ENCODE results near the gene WDR54.
"Not testable (repeated sequence)": the region's sequence is repeated elsewhere in the genome, so short reads cannot be mapped to it uniquely, and the experiment has no call there.

The WDR54 gene

DNA sequence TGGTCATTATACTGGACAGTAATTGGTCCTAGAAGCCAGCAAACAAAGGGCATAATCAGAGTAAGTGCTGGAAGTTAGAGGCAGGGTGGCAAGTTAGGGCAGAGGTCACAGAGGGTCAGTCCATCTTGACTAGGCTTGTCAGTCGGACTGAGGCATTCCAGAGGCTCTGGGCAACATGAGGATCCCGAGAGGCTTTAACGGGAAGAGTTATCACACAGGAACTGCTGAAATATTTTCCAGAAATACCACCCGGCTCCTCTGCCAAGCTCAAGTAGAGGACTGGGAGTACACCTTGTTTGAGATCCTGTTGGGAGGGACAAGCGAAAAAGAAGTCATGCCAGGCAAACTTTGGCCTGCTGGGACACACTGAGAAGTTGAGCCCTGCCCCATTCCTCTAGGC is 13.8 kb upstream of the WDR54 start:
- no peak for DNase-seq

GRCh38 chr2:74413001-74413698 is 8.4 kb upstream of the WDR54 start:
- DNase-seq = no peak

- no peak for DNase-seq
These were observed 7.1 kb upstream of the WDR54 start for GRCh38 chr2:74414441-74414840.

GRCh38 chr2:74414881-74415761 is 6.4 kb upstream of the WDR54 start:
- no peak for DNase-seq

- DNase-seq = no peak
These were observed 5.7 kb upstream of the WDR54 start for GRCh38 chr2:74415762-74416395.

- DNase-seq = no peak
These were observed 4.8 kb upstream of the WDR54 start for GRCh38 chr2:74416778-74417177.

- DNase-seq = no peak
These were observed 4.3 kb upstream of the WDR54 start for GRCh38 chr2:74417197-74417596.

GRCh38 chr2:74417763-74418162 is 3.8 kb upstream of the WDR54 start:
- no peak for DNase-seq

- DNase-seq = no peak
These were observed 3.2 kb upstream of the WDR54 start for GRCh38 chr2:74418312-74418711.

GRCh38 chr2:74419345-74419744 is 2.2 kb upstream of the WDR54 start:
- no peak for DNase-seq

DNA sequence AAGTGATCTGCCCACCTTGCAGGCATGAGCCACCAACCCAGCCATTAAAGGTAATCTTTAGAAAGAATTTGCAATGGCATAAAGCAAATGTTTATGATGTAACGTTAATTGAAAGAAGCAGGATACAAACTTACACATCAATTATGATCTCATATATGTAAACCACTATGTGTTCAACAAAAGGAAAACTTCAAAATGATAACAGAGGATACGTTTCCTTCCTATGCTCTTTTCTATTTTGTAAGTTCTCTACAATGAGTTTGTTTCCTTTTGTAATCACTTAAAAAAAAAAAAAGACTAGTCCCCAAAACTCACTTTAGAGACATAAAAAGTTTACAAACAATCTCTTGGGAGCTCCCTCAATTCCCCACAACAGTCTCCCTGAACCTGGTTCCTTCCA is 1.5 kb upstream of the WDR54 start:
- DNase-seq = no peak

- DNase-seq = not testable (repeated sequence)
These were observed 957 bp upstream of the WDR54 start for GRCh38 chr2:74420443-74421103.

DNA sequence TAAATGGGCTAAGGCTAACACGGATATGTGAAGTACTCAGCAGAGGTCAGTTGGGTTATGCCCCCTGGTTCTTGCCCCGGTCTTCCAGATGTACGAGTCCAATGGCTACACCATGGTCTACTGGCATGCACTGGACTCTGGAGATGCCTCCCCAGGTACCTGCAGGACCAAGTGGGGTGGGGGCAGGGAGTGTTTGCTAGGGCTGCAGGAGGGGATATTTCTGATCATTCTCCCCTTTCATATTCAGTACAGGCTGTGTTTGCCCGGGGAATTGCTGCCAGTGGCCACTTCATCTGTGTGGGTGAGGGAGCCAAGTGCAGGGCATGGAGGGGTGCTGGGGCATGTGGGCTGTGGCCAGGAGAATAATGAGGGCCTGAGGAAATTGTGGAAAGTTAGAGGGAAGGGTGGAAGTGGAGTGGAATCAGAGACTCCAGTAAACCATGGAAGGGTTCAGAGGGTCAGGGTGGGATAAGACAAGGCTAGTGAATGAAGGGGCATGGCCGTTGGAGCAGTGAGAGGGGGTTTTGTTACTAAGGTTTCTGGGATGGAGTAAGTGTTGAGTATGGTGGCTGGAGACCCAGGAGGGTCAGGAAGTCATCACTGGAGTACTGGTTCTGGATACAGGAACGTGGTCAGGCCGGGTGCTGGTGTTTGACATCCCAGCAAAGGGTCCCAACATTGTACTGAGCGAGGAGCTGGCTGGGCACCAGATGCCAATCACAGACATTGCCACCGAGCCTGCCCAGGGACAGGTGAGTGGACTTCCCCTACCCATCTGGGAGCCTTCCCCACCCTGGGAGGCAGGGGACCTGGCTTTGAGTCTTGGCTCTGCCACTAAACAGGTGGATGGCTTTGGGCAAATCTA is 1.9 kb downstream of the WDR54 start:
- DNase-seq = no peak

DNA sequence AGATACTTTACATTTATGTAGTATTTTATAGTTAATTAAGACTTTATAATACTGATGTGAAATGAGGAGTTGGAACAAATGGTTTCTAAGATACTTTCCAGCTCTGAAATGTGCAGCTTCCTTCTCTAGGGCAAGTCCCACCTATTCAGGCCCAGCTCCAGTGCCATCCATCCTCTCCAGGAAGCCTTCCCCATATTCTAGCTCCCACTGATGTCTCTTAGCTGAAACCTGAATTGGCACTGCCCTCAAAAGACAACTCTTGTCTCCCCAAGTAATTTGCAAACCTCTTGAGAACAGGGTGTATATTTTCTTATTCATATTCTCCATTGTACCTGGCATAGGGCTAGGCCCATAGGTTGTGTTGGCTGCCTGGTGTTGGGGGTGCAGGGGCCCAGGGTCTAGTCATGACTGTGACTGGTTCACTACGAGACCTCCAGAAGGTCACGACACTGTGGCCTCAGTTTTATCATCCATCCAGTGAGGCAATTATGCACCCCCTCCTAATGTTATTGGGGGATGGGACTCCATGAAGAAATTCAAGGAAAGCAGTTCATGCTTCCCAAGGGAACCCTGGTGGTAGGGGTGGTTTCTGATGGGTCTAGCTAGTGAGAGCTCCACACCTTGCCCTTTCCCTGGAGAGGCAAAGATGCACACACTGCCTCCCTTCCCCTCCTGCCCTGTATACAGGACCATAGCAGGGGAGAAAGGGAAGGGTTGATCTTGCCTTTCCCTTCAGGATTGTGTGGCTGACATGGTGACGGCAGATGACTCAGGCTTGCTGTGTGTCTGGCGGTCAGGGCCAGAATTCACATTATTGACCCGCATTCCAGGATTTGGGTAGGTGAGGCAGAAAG is 2.8 kb downstream of the WDR54 start:
- no peak for DNase-seq

DNA sequence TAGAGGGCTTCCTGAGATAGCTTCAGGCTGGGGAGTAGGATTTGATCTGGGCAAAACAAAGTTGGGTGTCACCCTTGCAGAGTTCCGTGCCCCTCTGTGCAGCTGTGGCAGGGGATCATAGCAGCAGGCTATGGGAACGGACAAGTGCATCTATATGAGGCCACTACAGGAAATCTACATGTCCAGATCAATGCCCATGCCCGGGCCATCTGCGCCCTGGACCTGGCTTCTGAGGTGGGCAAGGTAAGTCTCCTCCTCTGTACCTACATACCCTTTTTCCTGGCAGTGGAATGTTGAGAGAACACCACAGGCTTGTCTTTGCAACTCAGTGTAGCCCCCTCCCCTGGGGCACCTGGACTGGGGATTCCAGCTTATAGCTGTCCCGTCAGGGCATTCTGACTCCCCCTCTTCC is 3.5 kb downstream of the WDR54 start:
- no peak for DNase-seq

DNA sequence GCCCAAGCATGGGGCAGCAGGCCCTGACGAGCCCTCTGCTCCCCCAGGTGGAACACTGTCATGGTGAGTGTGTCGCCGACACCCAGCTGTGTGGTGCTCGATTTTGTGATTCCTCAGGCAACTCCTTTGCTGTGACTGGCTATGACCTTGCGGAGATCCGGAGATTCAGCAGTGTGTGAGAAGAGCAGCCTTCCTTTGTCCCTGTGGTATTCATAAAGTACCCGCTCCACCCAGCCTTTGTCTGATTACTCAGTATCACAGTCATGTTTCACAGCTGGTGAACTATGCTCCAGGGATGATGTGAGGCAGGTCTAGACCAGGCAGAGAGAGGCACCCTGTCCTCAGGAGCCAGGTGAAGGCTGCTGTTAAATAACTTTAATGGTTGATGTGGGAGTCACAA is 4.0 kb downstream of the WDR54 start:
- no peak for DNase-seq

DNA sequence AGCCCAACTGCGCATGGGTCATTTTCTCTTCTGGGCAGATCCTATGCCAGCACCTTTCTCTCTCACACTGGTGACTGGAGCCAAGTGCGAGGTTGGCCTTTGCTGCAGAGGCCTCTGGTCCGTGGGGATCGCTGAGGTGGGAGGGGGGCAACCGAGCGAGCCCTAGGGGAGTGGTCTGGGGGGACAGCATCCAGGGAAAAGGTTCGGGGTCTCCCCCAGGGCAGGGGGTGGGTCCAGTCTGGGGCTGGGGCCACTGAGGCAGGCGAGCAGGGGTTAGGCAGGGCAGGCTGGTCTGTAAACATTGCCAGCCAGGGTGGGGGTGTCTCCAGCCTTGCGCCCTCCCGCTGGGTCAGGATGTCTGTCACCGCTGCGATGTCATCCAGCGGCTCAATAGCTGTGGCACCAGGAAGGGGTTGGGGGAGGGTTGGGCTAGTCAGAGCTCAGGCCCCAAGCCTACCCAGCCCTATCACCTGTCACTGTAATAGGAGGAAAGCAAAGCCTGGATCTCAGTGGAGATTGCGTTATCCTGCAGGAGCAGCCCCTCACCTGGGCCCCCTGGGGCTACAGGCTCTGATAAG is 4.7 kb downstream of the WDR54 start:
- no peak for DNase-seq

DNA sequence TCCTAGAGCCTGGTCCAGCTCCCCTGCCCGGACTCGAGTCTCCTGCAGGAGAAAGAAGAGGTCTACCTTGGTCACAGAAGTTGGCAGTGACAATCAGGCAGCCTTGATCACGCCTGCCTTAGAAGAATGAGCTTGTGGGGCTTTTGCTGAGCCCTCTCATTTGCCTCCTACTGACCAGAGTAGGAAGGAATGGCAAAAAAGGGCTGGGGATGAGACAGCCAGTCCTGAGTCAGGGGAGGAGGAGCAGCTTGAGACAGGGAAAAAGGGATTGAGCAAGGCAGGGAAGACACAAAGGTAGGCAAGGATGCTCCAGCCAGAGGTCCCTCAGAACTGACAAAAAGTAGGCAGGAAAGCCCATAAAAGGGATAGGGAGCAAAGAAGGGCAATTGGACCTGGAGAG is 6.0 kb downstream of the WDR54 start:
- no peak for DNase-seq

GRCh38 chr2:74428675-74429074 is 7.1 kb downstream of the WDR54 start:
- DNase-seq = no peak

- DNase-seq = no peak
These were observed 8.2 kb downstream of the WDR54 start for GRCh38 chr2:74429487-74430451.
